Fibroblast of villous mesenchyme (primary cell): ENCODE data around the gene ABCC4. TPM values are rescaled to one million over a fixed set of nuclear protein-coding genes. Genes with fewer than 3 reads are reported as not detected.

Experiments used
- DNase-seq: peaks from one replicate; pipeline ENCODE4 v3.0.0-alpha.2; 2010; ENCODE audit warnings: low read depth
- H3K4me3 ChIP-seq: 2 replicates; pipeline ENCODE4 v1.5.1; 2011; ENCODE audit warnings: low read depth, mild to moderate bottlenecking, low read length
- CTCF ChIP-seq: IDR thresholded peaks from 2 replicates; pipeline ENCODE4 v1.5.1; 2012; ENCODE audit warnings: low read depth, mild to moderate bottlenecking, low read length; ENCODE audit not compliant: insufficient read depth
- total RNA-seq: library from RNA; depleted of rRNA; stranded (reverse); fragments of >200 nt; gene quantifications from 2 replicates; pipeline ENCODE4 v1.2.3, GENCODE V29; 2012

Gene ABCC4
- total RNA-seq, 1 donor, result 56.6 TPM

- DNase-seq, result peak; percentile 8
- no peak overlapping the region for H3K4me3 ChIP-seq
- TF ChIP-seq CTCF, result no peak
Measured at GRCh38 chr13:95039415-95039814, 261.8 kb downstream of the ABCC4 start.

- no peak for TF ChIP-seq CTCF
- no peak for DNase-seq
- H3K4me3 ChIP-seq, result no peak overlapping the region
Measured at GRCh38 chr13:95038949-95039348, 262.3 kb downstream of the ABCC4 start.

GRCh38 chr13:95035311-95036109 is 265.7 kb downstream of the ABCC4 start:
- no peak for DNase-seq
- no peak overlapping the region for H3K4me3 ChIP-seq

GRCh38 chr13:95033890-95034289 is 267.4 kb downstream of the ABCC4 start:
- no peak for TF ChIP-seq CTCF
- H3K4me3 ChIP-seq, result no peak overlapping the region
- DNase-seq, result no peak

More at GRCh38 chr13:95035311-95036109, 265.7 kb downstream of the ABCC4 start:
- no peak for TF ChIP-seq CTCF

GRCh38 chr13:95032121-95032520 is 269.1 kb downstream of the ABCC4 start:
- no peak overlapping the region for H3K4me3 ChIP-seq
- TF ChIP-seq CTCF, result no peak
- no peak for DNase-seq

GRCh38 chr13:95030821-95031343 is 270.4 kb downstream of the ABCC4 start:
- DNase-seq, result no peak
- no peak for TF ChIP-seq CTCF

More at GRCh38 chr13:95030821-95031343, 270.4 kb downstream of the ABCC4 start:
- no peak overlapping the region for H3K4me3 ChIP-seq
